Naive thymus-derived CD8-positive, alpha-beta T cell (primary cell): ENCODE data around the gene TNFRSF11A. TPM values are rescaled to one million over a fixed set of nuclear protein-coding genes. Genes with fewer than 3 reads are reported as not detected.

Experiments
- ATAC-seq, 2 donors: fragments of 150-1000 bp; cut with Tn5 transposase in 1 of 2; sonication (Bioruptor Pico), chemical (Tn5 transposase) in 1 of 2; 1 replicate in 1 of 2; 2 replicates in 1 of 2; pipeline ENCODE4 v1.10.0; 2021; ENCODE audit warnings: mild to moderate bottlenecking in 2 of 2, moderate library complexity in 2 of 2
- POLR2A ChIA-PET: fragments of 350-600 bp; sonication (Branson Sonifier 250); formaldehyde crosslinking; loops from one replicate; lab custom pipeline; 2021; ENCODE audit warnings: antibody characterized with exemption; lab: Charles Lee
- DNase-seq, 10 donors: peaks; one replicate each; pipeline versions ENCODE4 v3.0.0 to v3.0.0-alpha.2; 2020 to 2022
- H3K27ac Mint-ChIP-seq, 10 donors: one replicate each; pipeline ENCODE4 v1.8.0; 2020 to 2022; ENCODE audit warnings: mild to moderate bottlenecking in 10 of 10, mixed read lengths in 10 of 10, moderate library complexity in 4 of 10, inconsistent platforms in 1 of 10
- H3K27me3 Mint-ChIP-seq, 5 donors: one replicate each; pipeline ENCODE4 v1.8.0; 2021 to 2022; ENCODE audit warnings: mixed read lengths in 5 of 5
- H3K36me3 Mint-ChIP-seq, 3 donors: one replicate each; pipeline ENCODE4 v1.8.0; 2020 to 2022; ENCODE audit warnings: mixed read lengths in 3 of 3, mild to moderate bottlenecking in 2 of 3, inconsistent platforms in 1 of 3
- H3K4me1 Mint-ChIP-seq, 4 donors: one replicate each; pipeline ENCODE4 v1.8.0; 2021 to 2022; ENCODE audit warnings: mixed read lengths in 4 of 4
- H3K4me3 Mint-ChIP-seq, 10 donors: one replicate each; pipeline ENCODE4 v1.8.0; 2020 to 2022; ENCODE audit warnings: mild to moderate bottlenecking in 10 of 10, mixed read lengths in 10 of 10, moderate library complexity in 6 of 10, inconsistent platforms in 1 of 10
- H3K9me3 Mint-ChIP-seq, 9 donors: one replicate each; pipeline ENCODE4 v1.8.0; 2020 to 2022; ENCODE audit warnings: mixed read lengths in 9 of 9, mild to moderate bottlenecking in 3 of 9, inconsistent platforms in 1 of 9, moderate library complexity in 1 of 9
- polyA plus RNA-seq, 3 donors: library from polyadenylated mRNA; unstranded; fragments of 300-500 nt; fragmentation: Illumina TruSeq; gene quantifications; one replicate each; pipeline ENCODE4 v1.2.3, GENCODE V29; 2021
- total RNA-seq, 8 experiments: library from RNA in 2 of 8; stranded (reverse) in 2 of 8; gene quantifications; one replicate each; pipeline ENCODE4 v1.2.3 and lab custom pipeline; 2021 to 2026

Gene TNFRSF11A
- total and polyA plus RNA-seq, 5 experiments from 2014 or later: 0.08 to 0.36 TPM; not detected in 3

DNA sequence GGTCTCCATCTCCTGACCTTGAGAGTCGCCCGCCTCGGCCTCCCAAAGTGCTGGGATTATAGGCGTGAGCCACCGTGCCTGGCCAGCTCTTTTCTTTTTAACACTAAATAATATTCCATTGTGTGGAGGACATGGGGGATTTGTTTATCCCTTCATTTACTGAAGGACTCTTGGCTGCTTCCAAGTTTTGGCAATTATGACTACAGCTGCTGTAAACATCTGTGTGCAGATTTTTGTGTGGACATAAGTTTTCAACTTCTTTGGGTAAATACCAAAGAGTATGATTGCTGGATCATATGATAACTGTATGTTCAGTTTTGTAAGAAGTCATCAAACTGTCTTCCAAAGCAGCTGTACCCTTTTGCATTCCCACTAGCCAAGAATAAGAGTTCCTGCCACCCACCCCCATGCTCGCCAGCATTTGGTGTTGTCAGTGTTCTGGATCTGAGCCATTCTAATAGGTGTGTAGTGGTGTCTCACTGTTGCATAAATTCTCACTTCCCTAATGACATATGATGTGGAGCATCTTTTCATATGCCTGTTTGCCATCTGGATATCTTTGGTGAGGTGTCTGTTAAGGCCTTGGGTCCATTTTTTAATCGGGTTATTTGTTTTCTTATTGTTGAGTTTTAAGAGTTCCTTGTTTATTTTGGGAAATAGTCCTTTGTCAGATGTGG lies 52.2 kb downstream of the TNFRSF11A start:
- Mint-ChIP-seq H3K36me3 (no peaks in the 10 kb centered on the region), H3K4me3 (no peak overlapping the region), H3K4me1 (no peaks in the 10 kb centered on the region), H3K9me3 (peaks cover 0 to 2% (median 0%) of the 10 kb centered on the region in 9 donors), H3K27me3 (no peaks in the 10 kb centered on the region), H3K27ac (no peak overlapping the region)
- DNase-seq (no peak), ATAC-seq (no peak)
- POLR2A ChIA-PET: no interaction called here

DNA sequence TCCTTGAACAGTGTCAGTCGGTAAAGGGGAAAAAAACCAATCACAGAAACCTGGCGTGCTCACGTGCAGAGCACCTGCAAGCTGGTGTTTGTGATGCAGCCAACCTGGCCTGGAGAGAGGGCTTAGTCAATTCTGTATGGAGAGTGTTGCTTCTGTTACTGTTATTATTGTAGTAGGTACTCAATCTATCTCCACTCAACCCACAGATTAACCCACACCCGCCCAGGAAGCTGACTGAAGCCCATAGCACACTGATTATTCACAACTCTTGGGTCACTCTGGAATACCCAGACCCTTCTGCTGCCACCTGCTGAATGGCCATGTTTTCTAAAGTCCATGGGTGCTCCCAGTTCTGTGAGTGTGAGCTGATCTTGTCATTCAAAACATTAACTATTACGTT lies 53.9 kb downstream of the TNFRSF11A start:
- H3K9me3 Mint-ChIP-seq: peaks cover 0 to 11% (median 0%) of the 10 kb centered on the region in 9 donors
- H3K27ac Mint-ChIP-seq: no peak overlapping the region

DNA sequence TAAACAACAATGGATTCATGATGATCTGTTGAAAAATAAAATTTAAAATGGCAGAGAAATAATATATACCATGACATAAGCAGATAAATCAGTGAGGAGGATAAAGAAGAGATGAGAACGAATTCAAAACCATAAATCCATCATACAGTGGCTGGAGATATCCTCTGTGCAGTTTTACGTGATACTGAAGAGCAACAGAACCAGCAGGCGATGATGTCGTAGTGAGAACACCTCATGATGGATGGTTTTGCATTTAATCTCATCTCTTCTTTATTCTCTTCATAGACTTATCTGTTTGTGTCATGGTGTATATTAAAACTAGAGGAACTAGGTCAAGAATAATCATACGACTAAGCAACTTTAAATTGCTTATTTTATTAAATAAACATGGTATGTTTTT lies 56.3 kb downstream of the TNFRSF11A start:
- POLR2A ChIA-PET: no interaction called here
- peaks cover 0 to 2% (median 0%) of the 10 kb centered on the region in 4 donors for H3K4me1 Mint-ChIP-seq
- no peak overlapping the region for H3K4me3 Mint-ChIP-seq
- peaks cover 0 to 2% (median 0%) of the 10 kb centered on the region in 3 donors for H3K36me3 Mint-ChIP-seq
- H3K27me3 Mint-ChIP-seq: peaks cover 0 to 1% (median 0%) of the 10 kb centered on the region in 5 donors
- H3K27ac Mint-ChIP-seq: no peak overlapping the region
- H3K9me3 Mint-ChIP-seq: peaks cover 0 to 11% (median 0%) of the 10 kb centered on the region in 9 donors
- no peak for DNase-seq
- ATAC-seq: no peak

More for the DNA sequence above, 53.9 kb downstream of the TNFRSF11A start:
- POLR2A ChIA-PET: no interaction called here
- peaks cover 0 to 1% (median 0%) of the 10 kb centered on the region in 5 donors for H3K27me3 Mint-ChIP-seq
- H3K36me3 Mint-ChIP-seq: peaks cover 0 to 2% (median 0%) of the 10 kb centered on the region in 3 donors
- peaks cover 0 to 2% (median 0%) of the 10 kb centered on the region in 4 donors for H3K4me1 Mint-ChIP-seq
- no peak overlapping the region for H3K4me3 Mint-ChIP-seq
- no peak for ATAC-seq
- DNase-seq: no peak

DNA sequence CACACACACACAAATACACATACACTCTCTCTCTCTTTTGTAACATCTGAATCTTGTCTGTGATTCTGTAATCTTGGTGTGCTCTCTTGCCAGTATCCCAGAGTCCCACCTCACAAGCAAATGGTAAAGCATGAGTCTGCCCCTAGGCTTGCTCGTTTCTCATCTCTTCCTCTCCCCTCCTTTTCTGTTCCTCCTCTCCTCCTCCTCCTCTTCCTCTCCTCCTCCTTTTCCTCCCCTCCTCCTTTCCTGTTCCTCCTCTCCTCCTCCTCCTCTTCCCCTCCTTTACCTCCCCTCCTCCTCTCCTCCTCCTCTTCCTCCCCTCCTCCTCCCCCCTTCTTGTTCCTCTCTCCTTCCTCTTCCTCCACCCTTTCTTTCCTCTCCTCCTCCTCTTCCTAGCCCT lies 59.0 kb downstream of the TNFRSF11A start:
- peaks cover 0 to 4% (median 0%) of the 10 kb centered on the region in 5 donors for H3K27me3 Mint-ChIP-seq
- H3K9me3 Mint-ChIP-seq: peaks cover 0 to 11% (median 0%) of the 10 kb centered on the region in 9 donors
- ATAC-seq: no peak
- no peak for DNase-seq
- peaks cover 0 to 2% (median 0%) of the 10 kb centered on the region in 3 donors for H3K36me3 Mint-ChIP-seq
- H3K27ac Mint-ChIP-seq: no peak overlapping the region
- POLR2A ChIA-PET: no interaction called here
- no peak overlapping the region for H3K4me3 Mint-ChIP-seq
- H3K4me1 Mint-ChIP-seq: peaks cover 0 to 2% (median 0%) of the 10 kb centered on the region in 4 donors

DNA sequence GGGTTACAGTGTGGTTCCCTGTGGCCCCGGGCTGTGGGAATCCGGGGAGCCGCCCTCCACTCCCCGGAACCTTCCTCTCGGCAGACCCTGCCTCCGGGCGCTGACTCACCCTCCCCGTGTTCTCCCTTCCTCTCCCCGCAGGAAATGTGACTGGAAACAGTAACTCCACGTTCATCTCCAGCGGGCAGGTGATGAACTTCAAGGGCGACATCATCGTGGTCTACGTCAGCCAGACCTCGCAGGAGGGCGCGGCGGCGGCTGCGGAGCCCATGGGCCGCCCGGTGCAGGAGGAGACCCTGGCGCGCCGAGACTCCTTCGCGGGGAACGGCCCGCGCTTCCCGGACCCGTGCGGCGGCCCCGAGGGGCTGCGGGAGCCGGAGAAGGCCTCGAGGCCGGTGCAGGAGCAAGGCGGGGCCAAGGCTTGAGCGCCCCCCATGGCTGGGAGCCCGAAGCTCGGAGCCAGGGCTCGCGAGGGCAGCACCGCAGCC lies 59.5 kb downstream of the TNFRSF11A start:
- peaks cover 0 to 2% (median 0%) of the 10 kb centered on the region in 4 donors for H3K4me1 Mint-ChIP-seq
- peaks cover 0 to 2% (median 0%) of the 10 kb centered on the region in 3 donors for H3K36me3 Mint-ChIP-seq
- POLR2A ChIA-PET: interaction anchor here (0.6 kb wide), 1 partner anchor 41 kb away, joined by 3 read pairs; no protein-coding TSS in a partner anchor
- H3K9me3 Mint-ChIP-seq: peaks cover 0 to 11% (median 0%) of the 10 kb centered on the region in 9 donors
- H3K27ac Mint-ChIP-seq: no peak overlapping the region
- no peak for DNase-seq
- peaks cover 0 to 4% (median 0%) of the 10 kb centered on the region in 5 donors for H3K27me3 Mint-ChIP-seq
- H3K4me3 Mint-ChIP-seq: no peak overlapping the region
- no peak for ATAC-seq

DNA sequence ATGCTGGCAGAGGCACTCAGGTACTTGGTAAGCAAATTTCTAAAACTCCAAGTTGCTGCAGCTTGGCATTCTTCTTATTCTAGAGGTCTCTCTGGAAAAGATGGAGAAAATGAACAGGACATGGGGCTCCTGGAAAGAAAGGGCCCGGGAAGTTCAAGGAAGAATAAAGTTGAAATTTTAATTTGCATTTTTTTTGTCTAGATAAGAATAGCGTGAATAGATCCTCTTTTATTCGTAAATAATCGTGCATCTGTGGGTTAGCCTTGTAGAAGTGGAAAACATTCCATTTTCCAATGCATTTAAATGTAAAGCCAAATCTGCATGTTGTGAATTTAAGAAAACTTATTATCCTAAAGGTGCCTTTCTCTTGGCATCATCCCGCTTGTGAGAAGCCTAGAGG lies 61.0 kb downstream of the TNFRSF11A start:
- H3K27ac Mint-ChIP-seq: no peak overlapping the region
- H3K4me1 Mint-ChIP-seq: peaks cover 0 to 2% (median 0%) of the 10 kb centered on the region in 4 donors
- ATAC-seq: no peak
- POLR2A ChIA-PET: no interaction called here
- peaks cover 0 to 4% (median 2%) of the 10 kb centered on the region in 3 donors for H3K36me3 Mint-ChIP-seq
- no peak for DNase-seq
- H3K27me3 Mint-ChIP-seq: peaks cover 0 to 4% (median 0%) of the 10 kb centered on the region in 5 donors
- peaks cover 0 to 17% (median 0%) of the 10 kb centered on the region in 9 donors for H3K9me3 Mint-ChIP-seq
- H3K4me3 Mint-ChIP-seq: no peak overlapping the region

DNA sequence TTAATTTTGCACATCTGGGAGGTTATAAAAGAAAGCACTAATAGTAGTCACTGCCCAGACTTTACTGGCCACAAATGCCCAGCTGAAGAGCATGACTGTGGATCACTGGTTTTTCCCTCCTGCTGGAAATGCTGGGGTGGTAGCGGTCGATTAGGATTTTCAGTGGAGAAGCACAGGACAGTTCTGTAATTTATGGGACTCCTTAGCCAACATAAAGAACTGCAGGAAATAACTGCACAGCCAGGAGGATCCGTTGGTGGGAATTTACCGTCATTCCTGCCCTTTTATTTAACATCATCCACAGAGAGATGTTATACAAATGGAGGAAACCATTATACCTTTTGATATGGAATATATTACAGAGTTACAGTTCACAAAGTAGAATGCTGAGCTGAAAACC lies 61.5 kb downstream of the TNFRSF11A start:
- Mint-ChIP-seq H3K27ac (no peak overlapping the region), H3K9me3 (peaks cover 0 to 21% (median 0%) of the 10 kb centered on the region in 9 donors), H3K4me1 (peaks cover 0 to 2% (median 0%) of the 10 kb centered on the region in 4 donors), H3K4me3 (no peak overlapping the region), H3K27me3 (peaks cover 0 to 4% (median 0%) of the 10 kb centered on the region in 5 donors), H3K36me3 (peaks cover 0 to 6% (median 2%) of the 10 kb centered on the region in 3 donors)
- ATAC-seq: no peak
- POLR2A ChIA-PET: interaction anchor here (0.6 kb wide), 1 partner anchor 217 kb away, joined by 4 read pairs; no protein-coding TSS in a partner anchor
- no peak for DNase-seq

DNA sequence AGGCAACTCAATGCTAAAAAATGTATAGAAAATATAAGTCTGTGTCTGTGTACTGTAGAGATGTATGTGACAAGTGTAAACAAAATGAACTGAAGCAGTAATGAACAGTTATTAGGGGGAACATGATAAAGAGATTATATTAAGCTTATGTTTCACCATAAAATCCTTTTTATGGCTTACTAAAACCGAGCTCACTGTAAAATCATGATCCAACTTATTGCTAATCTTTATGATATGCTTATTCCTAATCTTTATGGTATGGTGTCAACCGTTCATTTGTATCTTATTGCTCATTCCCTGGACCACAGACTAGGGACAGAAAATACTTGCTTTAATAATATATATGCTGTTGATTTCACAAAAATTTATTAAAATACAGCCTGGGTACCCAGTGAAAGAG lies 62.1 kb downstream of the TNFRSF11A start:
- DNase-seq: no peak
- Mint-ChIP-seq H3K27ac (no peak overlapping the region), H3K27me3 (peaks cover 0 to 4% (median 0%) of the 10 kb centered on the region in 5 donors), H3K4me3 (no peak overlapping the region), H3K36me3 (peaks cover 0 to 6% (median 2%) of the 10 kb centered on the region in 3 donors), H3K4me1 (peaks cover 0 to 2% (median 0%) of the 10 kb centered on the region in 4 donors), H3K9me3 (peaks cover 0 to 20% (median 0%) of the 10 kb centered on the region in 9 donors)
- POLR2A ChIA-PET: interaction anchor here (0.6 kb wide), 1 partner anchor 216 kb away, joined by 4 read pairs; no protein-coding TSS in a partner anchor
- no peak for ATAC-seq

DNA sequence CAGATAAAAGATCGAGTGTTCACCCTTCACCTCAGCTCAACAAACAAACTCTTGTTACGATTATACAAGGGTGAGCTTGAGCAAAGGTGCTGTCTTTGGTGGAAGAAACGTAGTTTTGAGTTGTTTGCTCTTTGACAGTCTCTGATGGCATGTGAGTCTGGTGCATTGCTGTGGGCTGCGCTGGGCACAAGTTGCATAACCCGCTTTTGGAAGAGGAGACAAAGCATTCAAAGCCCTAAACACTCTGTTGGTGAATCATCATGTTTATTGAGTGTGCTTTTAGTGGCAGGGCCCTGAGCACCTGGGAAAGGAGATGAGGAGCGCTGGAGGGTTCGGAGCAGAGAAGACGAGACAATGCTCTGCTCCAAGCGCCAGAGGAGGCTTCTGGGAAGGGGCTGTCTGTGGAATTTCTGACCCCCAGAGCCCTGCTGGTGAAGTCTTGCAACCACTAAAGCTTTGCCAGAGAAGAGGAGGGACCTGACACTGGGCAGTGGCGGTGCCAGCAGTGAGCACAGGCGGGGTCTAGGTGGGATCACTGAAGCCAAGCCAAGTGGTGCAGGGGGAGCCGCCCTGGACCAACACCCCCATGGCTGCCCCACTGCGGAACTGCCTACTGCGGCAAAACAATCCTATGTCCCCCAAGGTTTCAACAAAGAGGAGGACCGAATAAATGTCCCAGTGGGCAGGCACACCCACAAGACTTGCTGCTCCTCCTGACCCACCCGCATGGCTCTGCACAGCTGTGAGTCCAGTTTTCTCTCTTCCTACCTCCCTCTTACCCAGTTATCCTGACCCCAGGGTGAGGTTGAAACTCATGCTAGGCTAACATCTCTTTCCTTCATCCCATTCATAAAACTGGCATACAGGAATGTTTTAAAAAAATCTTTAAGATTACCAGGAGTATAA lies 64.0 kb downstream of the TNFRSF11A start:
- peaks cover 0 to 4% (median 0%) of the 10 kb centered on the region in 5 donors for H3K27me3 Mint-ChIP-seq
- peaks cover 0 to 6% (median 0%) of the 10 kb centered on the region in 3 donors for H3K36me3 Mint-ChIP-seq
- no peaks in the 10 kb centered on the region for H3K4me1 Mint-ChIP-seq
- ATAC-seq (no peak), DNase-seq (no peak)
- no peak overlapping the region for H3K4me3 Mint-ChIP-seq
- POLR2A ChIA-PET: no interaction called here
- H3K27ac Mint-ChIP-seq: no peak overlapping the region
- H3K9me3 Mint-ChIP-seq: peaks cover 0 to 11% (median 0%) of the 10 kb centered on the region in 9 donors

DNA sequence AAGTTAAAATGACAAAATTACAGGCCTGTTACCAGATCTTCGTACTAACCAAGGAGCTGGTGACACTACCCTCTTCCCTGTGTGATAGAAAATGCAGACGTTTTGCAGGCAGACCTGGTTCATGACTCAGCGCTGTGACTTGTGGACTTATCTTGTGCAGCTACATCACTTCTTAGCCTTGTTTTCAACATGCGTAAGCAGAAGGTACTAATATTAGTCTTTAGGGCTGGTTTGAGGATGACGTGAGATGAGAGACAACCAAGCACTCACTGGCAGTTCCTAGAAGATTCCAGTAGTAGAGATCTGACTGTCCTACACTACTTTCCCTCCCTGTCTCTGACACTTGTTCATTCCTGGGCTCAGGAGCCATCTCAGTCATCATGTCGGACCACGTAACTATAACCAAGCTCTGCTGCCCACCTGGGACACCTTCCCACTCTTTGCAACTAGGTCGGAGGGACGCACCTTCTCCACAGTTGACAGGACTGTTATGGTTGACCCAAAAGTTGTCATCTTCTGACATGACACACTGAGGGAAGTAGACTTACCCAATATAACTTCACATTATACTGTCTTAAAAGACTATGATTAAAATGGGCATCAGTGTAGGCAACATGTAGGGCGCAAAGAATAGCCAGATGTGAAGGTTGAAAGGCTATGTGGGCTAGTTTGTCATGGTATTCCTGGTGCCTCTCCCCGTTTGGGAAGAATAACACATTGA lies 64.8 kb downstream of the TNFRSF11A start:
- Mint-ChIP-seq H3K27ac (no peak overlapping the region), H3K36me3 (peaks cover 0 to 6% (median 0%) of the 10 kb centered on the region in 3 donors)

DNA sequence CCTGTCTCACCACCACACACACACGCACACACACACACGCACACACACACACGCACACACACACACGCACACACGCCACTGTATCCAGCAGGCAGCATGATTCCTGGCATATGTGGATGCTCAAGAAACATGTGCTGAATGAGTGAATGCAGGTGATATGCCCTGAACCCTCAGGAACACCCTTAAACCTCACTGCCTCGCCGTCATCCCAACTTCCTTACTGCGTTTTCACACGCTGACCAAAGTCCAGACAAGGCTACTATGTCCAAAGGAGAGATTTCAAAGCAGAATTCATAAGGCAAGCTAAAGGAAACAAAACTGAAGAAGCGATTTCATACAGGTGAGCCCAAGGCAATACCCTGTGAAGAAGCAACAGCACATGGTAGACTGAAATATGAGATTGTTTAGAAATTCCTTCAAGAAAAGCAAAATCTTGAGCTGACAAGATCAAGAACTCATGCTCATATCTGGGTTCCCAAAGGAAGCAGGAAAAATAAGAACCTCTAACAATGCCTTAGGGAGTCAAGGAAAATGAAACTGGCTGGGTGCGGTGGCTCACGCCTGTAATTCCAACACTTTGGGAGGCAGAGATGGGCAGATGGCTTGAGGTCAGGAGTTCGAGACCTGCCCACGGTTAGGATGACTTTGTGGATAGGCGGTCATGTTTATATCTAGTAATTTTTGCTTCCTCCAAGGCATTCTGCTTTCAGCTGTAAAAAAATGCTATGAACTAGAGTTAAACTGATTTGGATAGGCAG lies 69.1 kb downstream of the TNFRSF11A start:
- H3K36me3 Mint-ChIP-seq: peaks cover 0 to 6% (median 0%) of the 10 kb centered on the region in 3 donors

More for the DNA sequence above, 64.8 kb downstream of the TNFRSF11A start:
- ATAC-seq (no peak), DNase-seq (no peak)
- Mint-ChIP-seq H3K4me1 (no peaks in the 10 kb centered on the region), H3K4me3 (no peak overlapping the region), H3K9me3 (peaks cover 0 to 11% (median 0%) of the 10 kb centered on the region in 9 donors), H3K27me3 (peaks cover 0 to 4% (median 0%) of the 10 kb centered on the region in 5 donors)
- POLR2A ChIA-PET: no interaction called here

More for the DNA sequence above, 69.1 kb downstream of the TNFRSF11A start:
- POLR2A ChIA-PET: no interaction called here
- ATAC-seq (no peak), DNase-seq (no peak)
- no peaks in the 10 kb centered on the region for H3K27me3 Mint-ChIP-seq
- peaks cover 0 to under 1% (median 0%) of the 10 kb centered on the region in 4 donors for H3K4me1 Mint-ChIP-seq
- H3K4me3 Mint-ChIP-seq: no peak overlapping the region
- peaks cover 0 to 11% (median 0%) of the 10 kb centered on the region in 9 donors for H3K9me3 Mint-ChIP-seq
- no peak overlapping the region for H3K27ac Mint-ChIP-seq
